A549 (cell line): Measurements from ENCODE around the gene GABRR1. TPM values are rescaled to one million over a fixed set of nuclear protein-coding genes. Genes with fewer than 3 reads are reported as not detected.

ENCODE experiments used
- ATAC-seq, 2 experiments: fragments of 200-7000 bp in 1 of 2; fragments of >200 bp in 1 of 2; cut with Nextera tagmentation in 1 of 2; cut with Tn5 transposase in 1 of 2; 3 replicates each; pipeline versions ENCODE4 v1.8.0 to v1.9.1; 2018 to 2020; ENCODE audit warnings: mild to moderate bottlenecking in 1 of 2, moderate library complexity in 1 of 2
- CTCF ChIA-PET: fragments of 300-600 bp; sonication (Branson Sonifier 250); formaldehyde crosslinking; extraction: SDS; loops from one replicate; lab custom pipeline; 2021; ENCODE audit warnings: antibody characterized with exemption, inconsistent platforms; lab: Yijun Ruan, JAX
- POLR2A ChIA-PET: fragments of 350-600 bp; formaldehyde crosslinking; extraction: SDS; loops from one replicate; lab custom pipeline; 2021; ENCODE audit warnings: antibody characterized with exemption, inconsistent platforms; lab: Yijun Ruan, JAX
- DNase-seq, 2 experiments: peaks; one replicate each; pipeline versions ENCODE4 v3.0.0 to v3.0.0-alpha.2; 2011 to 2016; ENCODE audit warnings: low read depth in 1 of 2, low spot score in 1 of 2
- FAIRE-seq: peaks from 2 replicates; lab custom pipeline; 2011; peaks lifted over from hg19 to GRCh38; lab: Jason Lieb, UNC
- H3K27ac ChIP-seq, 2 experiments: fragments of >200 bp; sonication (Bioruptor Twin); formaldehyde crosslinking; 3 replicates each; pipeline ENCODE4 v1.5.1; 2016 to 2017
- H3K4me1 ChIP-seq: fragments of >200 bp; sonication (Bioruptor Twin); formaldehyde crosslinking; 3 replicates; pipeline ENCODE4 v1.6.1; 2016
- H3K4me2 ChIP-seq: fragments of >200 bp; sonication (Bioruptor Twin); formaldehyde crosslinking; 3 replicates; pipeline ENCODE4 v1.6.1; 2016
- H3K4me3 ChIP-seq: fragments of >200 bp; sonication (Bioruptor Twin); formaldehyde crosslinking; 3 replicates; pipeline ENCODE4 v1.5.1; 2016
- H3K9me3 ChIP-seq: fragments of >200 bp; sonication (Bioruptor Twin); formaldehyde crosslinking; 3 replicates; pipeline ENCODE4 v1.6.1; 2016
- BCL3 ChIP-seq: fragments of >200 bp; sonication (Bioruptor Twin); formaldehyde crosslinking; IDR thresholded peaks from 3 replicates; pipeline ENCODE4 v1.6.1; 2016
- CBX8 ChIP-seq: fragments of 200-600 bp; sonication (generic); IDR thresholded peaks from 2 replicates; pipeline ENCODE4 v1.6.1; 2016
- CHD2 ChIP-seq: fragments of 150-350 bp; IDR thresholded peaks from 2 replicates; pipeline ENCODE4 v1.6.1; 2014; ENCODE audit warnings: low read length; ENCODE audit not compliant: partially characterized antibody
- CTCF ChIP-seq: fragments of >200 bp; sonication (Bioruptor Twin); formaldehyde crosslinking; IDR thresholded peaks from 3 replicates; pipeline ENCODE4 v1.5.1; 2016
- EHMT2 ChIP-seq: fragments of 200-600 bp; sonication (generic); IDR thresholded peaks from 2 replicates; pipeline ENCODE4 v1.6.1; 2016; ENCODE audit warnings: antibody characterized with exemption, low read depth, mild to moderate bottlenecking, moderate library complexity
- FOSB ChIP-seq: fragments of 250-450 bp; sonication (Bioruptor Pico); IDR thresholded peaks from 2 replicates; pipeline ENCODE4 v1.5.0; 2020; ENCODE audit warnings: mild to moderate bottlenecking, moderate library complexity
- FOSL2 ChIP-seq, 2 experiments: fragments of 450-650 bp in 1 of 2; fragments of >200 bp in 1 of 2; sonication (Bioruptor Twin) in 1 of 2; formaldehyde crosslinking; IDR thresholded peaks; 2 replicates each; pipeline versions ENCODE4 v1.5.0 to v1.6.1; 2016 to 2020; ENCODE audit warnings: mild to moderate bottlenecking in 1 of 2, moderate library complexity in 1 of 2
- HES2 ChIP-seq: fragments of >200 bp; sonication (Bioruptor Twin); formaldehyde crosslinking; IDR thresholded peaks from 2 replicates; pipeline ENCODE4 v1.6.1; 2016
- JUNB ChIP-seq: fragments of >200 bp; sonication (Bioruptor Twin); formaldehyde crosslinking; IDR thresholded peaks from 2 replicates; pipeline ENCODE4 v1.6.1; 2016
- KDM1A ChIP-seq: fragments of 200-600 bp; sonication (generic); IDR thresholded peaks from 2 replicates; pipeline ENCODE4 v1.6.1; 2016; ENCODE audit warnings: low read depth, mild to moderate bottlenecking
- KDM5A ChIP-seq: fragments of 200-600 bp; sonication (generic); IDR thresholded peaks from 2 replicates; pipeline ENCODE4 v1.6.1; 2016; ENCODE audit warnings: antibody characterized with exemption, mild to moderate bottlenecking
- MAFK ChIP-seq: fragments of 450-650 bp; IDR thresholded peaks from 2 replicates; pipeline ENCODE4 v1.6.1; 2014; ENCODE audit not compliant: partially characterized antibody
- MAX ChIP-seq: IDR thresholded peaks from 2 replicates; pipeline ENCODE4 v1.6.1; 2012
- NFE2L2 ChIP-seq: fragments of 150-350 bp; conservative IDR thresholded peaks from 2 replicates; pipeline ENCODE4 v1.6.1; 2014; ENCODE audit warnings: low read length
- PBX3 ChIP-seq: IDR thresholded peaks from 2 replicates; pipeline ENCODE4 v1.6.1; 2012
- POLR2AphosphoS2 ChIP-seq: conservative IDR thresholded peaks from 2 replicates; pipeline ENCODE4 v1.6.1; 2012; ENCODE audit warnings: low read length, improper control_type of control experiment, inconsistent platforms
- RARB ChIP-seq: fragments of 250-450 bp; sonication (Bioruptor Pico); IDR thresholded peaks from 2 replicates; pipeline ENCODE4 v1.8.0; 2021; ENCODE audit warnings: mild to moderate bottlenecking, moderate library complexity
- RCOR1 ChIP-seq: fragments of 150-350 bp; IDR thresholded peaks from 2 replicates; pipeline ENCODE4 v1.6.1; 2014; ENCODE audit warnings: antibody characterized with exemption, low read length, low read depth
- SMC3 ChIP-seq: fragments of >200 bp; sonication (Bioruptor Twin); formaldehyde crosslinking; IDR thresholded peaks from 3 replicates; pipeline ENCODE4 v1.6.1; 2018; ENCODE audit warnings: inconsistent platforms
- SREBF2 ChIP-seq: fragments of 450-650 bp; IDR thresholded peaks from 2 replicates; pipeline ENCODE4 v1.6.1; 2014; ENCODE audit warnings: mild to moderate bottlenecking, moderate library complexity
- ZC3H11A ChIP-seq: fragments of 450-650 bp; IDR thresholded peaks from 2 replicates; pipeline ENCODE4 v1.6.1; 2014; ENCODE audit warnings: antibody characterized with exemption, mild to moderate bottlenecking
- ZSCAN20 ChIP-seq: fragments of 250-450 bp; sonication (Bioruptor Pico); IDR thresholded peaks from 2 replicates; pipeline ENCODE4 v1.8.0; 2022; ENCODE audit warnings: mild to moderate bottlenecking, moderate library complexity
- WGBS: methylation state at CpG from one replicate; pipeline ENCODE4 v1.1.6; 2017; ENCODE audit errors: missing lambda C conversion rate; 5-methylcytosine and 5-hydroxymethylcytosine counted together
- polyA plus RNA-seq, 4 experiments: library from polyadenylated mRNA; depleted of rRNA in 3 of 4; stranded (reverse); fragments of >200 nt; fragmentation: RNase III in 1 of 4; extraction: RNeasy Plus Mini Kit Qiagen cat#74134 plus additional on column Dnase treatment in 1 of 4; gene quantifications; 2 replicates in 3 of 4; 3 replicates in 1 of 4; pipeline ENCODE4 v1.2.3, GENCODE V29; 2011 to 2017

GABRR1 gene
- polyA plus RNA-seq, 2 of the 4 experiments (the other 2 are of a cell fraction) = not detected

- Histone ChIP-seq H3K4me3 (no peak overlapping the region), H3K4me2 (no peak overlapping the region), H3K9me3 (no peaks in the 10 kb centered on the region), H3K4me1 (no peaks in the 10 kb centered on the region), H3K27ac (no peak overlapping the region)
- ChIA-PET CTCF (no interaction called here), POLR2A (no interaction called here)
- TF ChIP-seq HES2 (no peak), PBX3 (no peak), ZC3H11A (no peak), EHMT2 (no peak), CBX8 (no peak), RARB (CRISPR knock-in tag) (no peak), SMC3 (no peak)
- FAIRE-seq (no peak), ATAC-seq (peak in 1 of 2 experiments; percentile 30; a peak in 1 of 6 replicates), DNase-seq (no peak)
- WGBS = 66% methylated on average over 12 of the region's 13 CpGs
Observed at GRCh38 chr6:89180112-89180511, 37.0 kb downstream of the GABRR1 start.

- FAIRE-seq = no peak
- 82% methylated on average over 4 of the region's 4 CpGs for WGBS
- CTCF ChIA-PET = interaction anchor here (0.6 kb wide), 1 partner anchor 16 kb away, joined by 3 read pairs; no protein-coding TSS in a partner anchor
Observed at GRCh38 chr6:89173634-89174033, 43.5 kb downstream of the GABRR1 start.

More at GRCh38 chr6:89173634-89174033, 43.5 kb downstream of the GABRR1 start:
- H3K4me3 ChIP-seq = no peak overlapping the region
- POLR2A ChIA-PET = no interaction called here
- H3K27ac ChIP-seq = no peak overlapping the region
- no peaks in the 10 kb centered on the region for H3K4me1 ChIP-seq
- H3K4me2 ChIP-seq = no peak overlapping the region
- no peaks in the 10 kb centered on the region for H3K9me3 ChIP-seq
- ATAC-seq = no peak
- DNase-seq = no peak
- TF ChIP-seq KDM5A (no peak), NFE2L2 (no peak), PBX3 (no peak), CTCF (no peak), MAFK (no peak), JUNB (no peak), KDM1A (no peak), MAX (no peak), ZC3H11A (no peak), BCL3 (no peak), CHD2 (no peak), POLR2AphosphoS2 (no peak), SREBF2 (no peak), FOSB (CRISPR knock-in tag) (no peak), ZSCAN20 (no peak), FOSL2 (IDR thresholded peaks at IDR 0.05) (no peak), FOSL2 (CRISPR knock-in tag; IDR thresholded peaks at IDR 0.05) (no peak), RCOR1 (no peak)
